Globus pallidus (tissue), 1 donor: ENCODE results near the gene CUBN.

Experiments
- DNase-seq: peaks from one replicate; pipeline ENCODE4 v3.0.0-alpha.2; 2015; ENCODE audit warnings: low spot score

The CUBN gene

DNA sequence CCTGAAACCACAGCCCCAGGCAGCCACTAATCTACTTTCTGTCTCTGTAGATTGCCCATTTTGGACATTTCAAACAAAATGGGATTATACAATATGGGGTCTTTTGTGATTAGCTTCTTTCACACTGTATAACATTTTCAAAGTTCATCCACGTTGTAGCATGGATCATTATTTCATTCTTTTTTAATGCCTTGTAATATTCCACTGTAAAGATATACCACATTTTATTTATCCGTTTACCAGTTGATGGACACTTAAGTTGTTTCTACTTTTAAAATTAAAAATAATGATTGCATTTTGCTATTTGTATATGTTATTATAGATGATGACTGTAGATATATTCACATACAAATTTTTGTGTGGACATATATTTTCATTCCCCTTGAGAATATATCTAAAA lies 60.7 kb downstream of the CUBN start:
- DNase-seq = no peak

DNA sequence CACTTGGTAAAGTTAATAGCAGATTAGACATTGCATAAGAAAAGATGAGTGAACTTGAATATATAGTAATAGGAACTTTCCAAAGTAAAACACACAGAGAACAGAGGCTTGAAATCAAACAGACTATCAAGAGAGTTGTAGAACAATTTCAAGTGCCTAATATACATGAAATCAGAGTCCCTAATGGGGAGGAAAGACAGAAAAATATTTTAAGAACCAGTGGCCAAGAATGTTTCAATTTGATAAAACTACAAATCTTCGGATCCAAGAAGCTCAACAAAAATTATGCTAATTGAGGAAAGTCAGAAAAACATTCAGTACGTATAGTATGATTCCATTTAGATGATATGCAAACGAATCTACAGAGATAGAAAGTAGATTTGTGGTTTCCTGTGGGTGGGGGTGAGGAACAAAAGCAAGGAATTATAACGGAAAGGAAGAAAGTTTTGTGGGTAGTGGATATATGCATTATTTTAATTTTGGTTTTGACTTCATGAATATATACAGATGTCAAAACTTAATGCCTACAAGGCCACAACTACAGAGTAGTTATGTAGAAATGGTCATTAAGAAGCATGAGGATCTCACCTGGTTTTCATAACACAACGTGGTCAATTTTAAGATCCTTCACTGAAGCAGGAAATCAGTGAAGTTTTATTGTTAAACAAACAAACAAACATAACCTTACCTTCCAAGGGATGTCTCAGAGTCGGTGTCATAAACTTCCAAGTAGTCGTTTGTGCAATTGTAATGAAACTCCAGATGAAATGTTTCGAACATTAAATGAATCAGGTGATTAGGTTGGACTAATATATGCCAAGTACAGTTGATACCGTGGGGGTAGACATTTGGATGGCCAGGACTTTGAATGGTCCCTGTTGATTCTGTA lies 62.0 kb downstream of the CUBN start:
- no peak for DNase-seq

DNA sequence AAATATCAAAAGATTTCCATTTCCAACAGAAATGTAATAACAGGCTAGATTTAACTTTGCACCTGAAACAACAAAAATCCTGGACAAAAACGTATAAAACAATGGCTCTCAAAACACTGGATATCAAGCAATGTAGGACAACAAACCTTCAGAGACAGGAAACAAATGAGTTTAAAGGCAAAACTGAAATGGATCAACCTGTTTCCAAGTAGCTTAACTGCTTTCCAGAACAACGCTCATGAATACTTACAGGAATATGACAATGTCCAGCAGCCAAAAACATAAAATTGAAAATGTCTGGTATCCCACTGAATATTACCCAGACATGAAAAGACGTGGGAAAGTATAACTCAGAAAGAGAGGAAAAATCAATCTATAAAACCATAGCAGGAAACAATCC lies 62.8 kb downstream of the CUBN start:
- no peak for DNase-seq

DNA sequence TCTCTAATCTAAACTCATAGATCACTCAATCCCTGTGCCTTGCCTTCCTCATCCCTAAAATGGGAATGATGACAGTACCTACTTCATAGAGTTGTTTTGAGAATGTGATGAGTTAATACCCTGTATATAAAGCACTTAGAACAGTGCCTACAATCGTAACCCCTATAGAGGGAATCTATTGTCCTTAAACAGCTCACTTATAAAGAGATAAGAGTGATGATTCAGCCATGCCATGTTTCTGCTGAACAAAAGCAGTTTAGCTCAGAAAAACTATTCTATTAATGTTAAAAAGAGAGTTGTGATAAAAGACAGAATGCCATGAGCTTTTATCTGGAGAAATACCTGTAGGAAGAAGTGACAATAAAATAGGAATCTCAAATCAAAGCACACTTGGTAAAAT lies 63.6 kb downstream of the CUBN start:
- no peak for DNase-seq

DNA sequence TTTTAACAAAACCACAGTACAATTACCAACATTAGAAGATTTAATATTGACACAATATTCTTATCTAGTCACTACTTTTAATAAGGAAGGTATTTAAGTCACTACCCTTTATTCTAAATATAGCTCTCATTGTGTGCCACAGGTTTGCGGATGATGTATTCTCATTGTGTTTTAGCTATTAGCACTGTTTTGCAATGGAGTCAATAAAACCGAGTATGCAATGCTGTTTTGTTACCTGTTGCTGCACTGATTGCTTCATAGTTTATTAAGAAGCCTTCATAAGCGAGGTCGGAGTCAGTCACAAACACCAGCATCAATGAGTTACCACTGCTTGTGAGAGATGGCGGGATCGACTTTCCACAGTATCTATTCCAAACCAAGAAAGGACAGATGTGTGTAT lies 64.3 kb downstream of the CUBN start:
- no peak for DNase-seq

DNA sequence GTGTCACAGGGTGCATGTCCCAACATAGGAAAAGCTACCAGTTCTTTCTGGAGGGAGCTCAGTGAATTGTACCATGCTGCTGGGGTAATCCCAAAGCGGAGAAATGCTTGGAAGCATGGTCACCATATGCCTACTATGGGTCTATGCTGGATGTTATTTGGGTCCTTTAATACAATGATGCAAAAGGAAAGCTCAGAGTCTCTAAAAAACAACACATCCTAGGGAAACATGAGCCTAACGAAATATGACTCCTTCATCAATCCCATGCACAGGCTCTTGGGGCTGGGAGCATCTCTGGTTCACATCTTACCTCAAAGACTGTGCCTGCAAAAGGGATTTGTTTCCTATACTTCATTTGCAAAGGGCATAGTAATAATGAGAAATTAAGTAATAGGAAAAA lies 65.2 kb downstream of the CUBN start:
- no peak for DNase-seq

DNA sequence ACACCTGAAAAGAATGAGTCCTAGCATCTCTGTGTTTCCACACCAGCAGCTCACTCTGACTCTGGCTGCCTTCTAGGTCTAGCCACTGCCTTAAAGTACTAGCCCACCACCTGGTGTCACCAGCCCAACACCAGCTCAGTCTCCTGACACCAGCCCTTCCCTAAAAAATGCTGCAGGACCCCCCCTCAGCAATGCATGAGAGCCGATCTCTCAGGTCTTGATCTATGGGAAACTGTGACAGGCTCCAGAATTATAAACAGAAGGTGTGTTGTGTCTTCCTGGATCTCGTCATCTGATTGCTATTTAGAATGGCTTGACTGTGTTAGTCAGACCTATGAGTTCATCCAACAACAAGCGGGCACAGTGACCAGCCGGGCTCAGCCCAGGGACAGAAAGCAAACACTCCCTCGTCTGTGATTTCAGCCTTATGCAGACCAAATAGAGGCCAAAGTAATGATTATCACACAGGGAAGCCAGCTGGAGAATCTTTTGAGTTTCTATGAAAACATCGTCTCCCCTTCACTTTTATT lies 66.6 kb downstream of the CUBN start:
- DNase-seq = no peak

DNA sequence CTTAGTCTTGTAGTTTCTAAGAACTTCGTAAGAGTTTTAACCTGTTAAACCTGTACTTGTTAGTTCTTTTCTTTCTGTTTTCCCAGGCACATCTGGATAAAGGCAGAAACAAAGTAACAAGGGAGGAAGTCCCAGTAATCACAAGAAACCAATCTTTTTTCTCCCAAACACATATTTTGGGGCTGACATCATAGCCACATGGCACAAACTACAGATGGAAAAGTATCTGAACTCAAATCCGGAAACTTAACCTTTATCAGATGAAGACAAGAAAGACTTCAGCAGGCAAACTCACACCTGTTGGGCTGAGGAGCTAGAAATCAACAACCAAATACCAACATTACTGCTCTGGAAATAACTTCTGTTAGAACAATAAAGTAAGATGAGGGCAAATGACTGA lies 67.1 kb downstream of the CUBN start:
- DNase-seq = no peak

DNA sequence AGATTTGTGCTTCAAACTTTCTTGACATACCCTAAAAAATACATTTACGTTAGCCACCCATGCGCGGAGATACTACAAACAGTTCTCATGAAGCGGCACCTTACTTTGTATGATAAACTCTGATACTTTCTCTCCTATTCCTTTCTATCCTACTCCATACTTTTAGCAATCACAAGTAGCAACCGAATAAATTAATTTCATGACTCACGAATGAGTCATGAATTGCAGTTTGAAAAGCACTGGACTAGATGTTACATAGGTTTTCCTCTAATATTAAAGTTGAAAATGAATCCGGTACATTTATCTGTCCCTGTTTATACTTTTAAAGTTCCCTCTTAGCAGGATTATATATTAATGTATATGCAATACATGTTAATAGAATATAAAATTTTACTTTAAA lies 67.6 kb downstream of the CUBN start:
- no peak for DNase-seq

DNA sequence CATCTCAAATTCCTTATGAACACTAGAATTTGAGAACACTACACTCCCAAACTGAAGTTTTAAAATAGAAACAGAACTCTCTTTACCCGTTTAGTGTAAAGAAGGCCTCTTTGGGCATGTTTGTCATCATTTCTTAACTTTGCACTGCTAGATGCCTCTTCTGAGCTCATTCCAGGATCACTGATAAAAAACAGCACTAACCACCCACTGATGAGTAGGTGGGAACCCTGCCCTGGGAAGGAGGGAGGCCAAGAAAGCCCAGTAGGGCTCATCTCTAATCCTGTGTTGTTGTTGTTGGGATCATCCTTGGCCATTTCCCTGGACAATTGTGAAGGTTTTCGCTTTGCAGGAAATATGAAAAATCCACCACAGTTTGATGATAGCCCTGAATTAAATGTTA lies 68.2 kb downstream of the CUBN start:
- no peak for DNase-seq

DNA sequence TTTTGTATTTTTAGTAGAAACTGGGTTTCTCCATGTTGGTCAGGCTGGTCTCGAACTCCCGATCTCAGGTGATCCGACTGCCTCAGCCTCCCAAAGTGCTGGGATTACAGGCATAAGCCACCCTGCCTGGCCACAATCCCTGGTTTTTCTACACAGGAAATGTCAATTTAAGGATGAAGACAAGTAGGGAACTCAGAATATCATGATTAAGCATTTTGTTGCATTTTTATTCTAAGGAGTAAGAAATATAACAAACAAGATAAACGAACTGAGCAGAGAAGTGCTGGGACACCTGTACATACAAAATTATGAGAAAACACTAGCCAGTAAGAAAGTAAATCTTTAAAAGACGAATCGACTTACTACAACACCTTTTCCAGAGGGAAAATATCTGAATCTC lies 69.3 kb downstream of the CUBN start:
- no peak for DNase-seq

DNA sequence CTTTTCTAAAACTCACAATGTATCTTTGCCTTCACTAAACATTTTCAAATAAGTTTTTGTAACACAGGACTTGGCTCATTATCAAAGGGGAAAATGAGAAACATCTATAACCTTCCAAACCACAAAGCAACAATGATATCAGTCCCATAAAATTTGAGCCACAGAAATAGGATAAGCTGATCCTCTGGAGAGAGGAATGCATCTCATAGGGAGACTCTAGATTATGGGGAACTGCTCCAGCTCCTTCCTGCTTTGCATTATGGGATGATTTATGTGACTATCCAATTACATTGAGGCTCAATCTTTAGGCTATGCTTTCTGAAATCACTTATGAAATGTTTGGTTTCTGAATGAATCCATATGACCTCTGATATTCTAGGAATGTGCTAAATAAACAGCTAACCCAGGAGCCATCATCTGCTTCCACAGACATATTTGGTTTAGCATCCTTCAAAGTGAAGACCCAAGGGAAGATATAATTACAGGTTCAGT lies 70.4 kb downstream of the CUBN start:
- no peak for DNase-seq

DNA sequence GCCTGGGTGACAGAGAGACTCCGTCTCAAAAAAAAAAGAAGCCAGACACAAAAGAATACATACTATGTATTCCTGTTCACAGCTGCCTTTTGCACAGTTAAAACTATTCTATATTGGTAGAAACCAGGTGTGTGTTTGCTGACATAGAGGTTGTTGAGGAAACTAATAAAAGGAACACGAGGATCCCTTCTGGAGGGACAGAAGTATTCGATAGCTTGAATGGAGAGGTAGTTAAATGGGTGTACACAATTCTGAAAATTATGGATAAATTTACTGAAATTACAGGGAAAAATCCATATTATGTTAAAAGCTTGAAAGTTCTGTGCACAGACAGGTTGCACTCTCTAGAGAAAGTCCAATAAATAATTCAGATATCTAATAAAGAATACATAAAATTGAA lies 71.5 kb downstream of the CUBN start:
- no peak for DNase-seq

DNA sequence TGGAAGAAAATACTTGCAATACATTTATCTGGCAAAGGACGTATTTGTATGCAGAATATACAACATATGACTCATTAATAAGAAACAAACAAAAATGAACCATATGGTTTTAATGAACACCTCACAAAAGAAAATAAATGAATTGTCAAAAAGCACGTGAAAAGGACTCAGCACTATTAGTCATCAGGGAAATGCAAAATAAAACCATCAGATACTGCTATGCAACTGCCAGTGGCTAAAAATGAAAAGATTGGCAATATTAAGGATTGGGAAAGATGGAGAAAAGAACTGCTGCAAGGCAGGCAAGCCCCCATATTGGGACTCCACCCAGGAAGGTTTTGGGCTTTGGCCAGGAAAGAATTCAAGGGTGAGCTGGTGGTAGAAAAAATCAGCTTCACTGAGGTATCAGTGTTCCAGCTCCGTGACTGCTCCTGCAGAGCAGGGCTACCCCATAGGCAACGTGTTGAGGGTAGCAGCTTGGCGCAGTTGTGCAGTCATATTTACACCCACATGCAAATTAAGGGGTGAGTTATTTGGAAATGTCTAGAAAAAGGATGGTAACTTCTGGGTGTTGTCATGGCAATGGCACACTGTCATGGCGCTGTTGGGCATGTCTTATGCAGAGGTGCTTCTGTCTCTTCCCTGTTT lies 72.7 kb downstream of the CUBN start:
- DNase-seq = no peak

DNA sequence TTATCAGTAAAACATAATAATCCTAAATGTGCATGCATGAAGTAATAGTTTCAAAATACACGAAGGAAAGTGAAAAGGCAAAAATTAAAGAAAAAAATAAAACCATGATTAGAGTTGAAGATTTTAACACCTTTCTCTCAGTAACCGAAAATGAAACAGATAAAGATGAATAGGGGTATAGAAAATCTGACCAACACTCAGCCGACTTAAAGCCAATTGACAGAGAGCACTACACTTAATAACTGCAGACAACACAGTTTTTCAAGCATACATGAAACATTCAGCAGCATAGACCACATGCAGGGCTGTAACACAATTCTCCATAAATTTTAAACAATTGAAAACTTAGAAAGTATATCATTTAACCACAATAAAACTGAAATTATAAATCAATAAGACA lies 76.1 kb downstream of the CUBN start:
- no peak for DNase-seq

DNA sequence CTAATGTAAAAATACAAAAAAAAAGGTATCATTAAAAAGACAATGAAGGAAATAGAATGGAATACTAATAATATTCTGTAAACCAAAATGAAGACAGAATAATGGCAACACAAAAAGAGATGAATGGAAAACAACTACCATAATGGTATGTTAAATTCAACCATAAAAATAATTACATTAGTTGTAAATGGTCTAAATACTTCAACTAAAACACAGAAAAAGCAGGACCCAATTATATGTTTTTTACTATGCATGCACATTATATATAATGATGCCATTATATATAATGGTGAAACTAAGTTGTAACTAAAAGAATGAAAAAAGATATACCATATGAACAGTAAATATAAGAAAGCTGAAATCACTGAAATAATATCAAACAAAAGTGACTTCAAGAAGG lies 76.5 kb downstream of the CUBN start:
- DNase-seq = no peak

DNA sequence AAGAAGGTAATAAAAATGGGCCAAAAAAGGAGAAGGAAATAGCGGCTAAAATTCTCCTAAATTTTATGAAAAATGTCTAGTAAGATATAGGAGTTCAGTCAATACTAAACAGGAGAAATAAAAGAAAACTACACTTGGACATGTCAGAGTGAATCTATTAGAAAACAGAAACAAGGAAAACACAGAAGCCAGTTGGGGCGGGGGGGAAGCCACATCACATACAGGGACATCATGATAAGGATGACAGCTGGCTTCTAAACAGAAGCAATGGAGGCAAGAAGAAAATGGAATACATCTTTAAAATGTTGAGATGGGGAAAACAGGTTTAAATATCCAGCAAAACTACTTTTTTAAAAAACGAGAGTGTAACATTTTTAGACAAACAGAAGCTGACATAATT lies 77.8 kb downstream of the CUBN start:
- no peak for DNase-seq

DNA sequence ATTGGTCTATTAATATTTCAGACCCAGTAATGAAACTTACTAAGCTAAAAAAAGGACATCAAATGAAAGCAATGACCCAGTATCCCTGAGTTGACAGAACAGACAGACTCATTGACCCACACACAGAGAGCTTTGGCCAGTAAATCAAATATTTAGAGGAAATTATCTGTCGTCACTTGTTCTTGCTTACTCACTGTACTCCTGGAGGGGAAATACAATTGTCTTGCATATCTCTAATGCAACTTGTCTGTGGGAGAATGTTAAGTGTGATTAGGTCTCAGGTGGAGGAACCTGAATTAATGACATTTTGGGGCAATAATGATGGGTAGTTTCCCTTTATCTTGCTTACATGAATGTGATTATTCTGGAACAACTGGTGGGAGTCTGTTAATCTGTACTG lies 80.4 kb downstream of the CUBN start:
- no peak for DNase-seq

DNA sequence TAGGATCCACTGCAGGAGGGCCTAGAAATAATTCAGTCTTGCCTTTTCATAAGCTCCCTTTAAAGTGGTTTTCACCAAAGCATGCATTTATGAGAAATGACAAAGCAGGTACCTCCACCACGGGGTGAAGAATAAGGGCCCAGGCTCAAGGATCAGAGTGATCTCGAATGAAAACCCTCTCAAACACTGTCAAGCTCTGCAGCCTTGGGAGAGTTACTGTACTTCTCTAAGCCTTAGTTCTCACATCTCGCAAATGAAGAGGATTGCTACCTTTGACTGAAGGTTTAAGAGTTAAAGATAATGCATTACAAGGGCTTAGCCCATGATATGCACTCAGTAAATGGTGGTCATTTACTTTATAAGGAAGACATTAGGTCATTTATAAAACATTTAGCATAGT lies 81.7 kb downstream of the CUBN start:
- DNase-seq = no peak

DNA sequence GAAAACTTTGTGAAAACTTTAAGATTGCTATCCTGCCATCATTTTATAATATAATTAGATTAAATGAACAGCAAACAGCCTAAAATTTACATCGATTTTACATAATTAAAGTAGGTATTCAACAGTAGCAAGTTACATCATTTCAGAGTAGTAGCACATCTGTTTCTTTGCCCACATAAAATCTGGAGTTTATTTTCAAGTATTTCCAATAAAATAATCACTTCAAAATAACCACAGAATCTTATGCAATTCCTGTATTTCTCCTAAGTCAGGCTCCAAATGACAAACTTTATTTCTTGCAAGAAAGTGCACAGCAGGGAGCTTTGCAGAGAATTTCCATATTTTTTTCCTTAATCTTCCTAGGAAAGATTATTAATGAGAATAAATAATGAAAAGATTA lies 82.6 kb downstream of the CUBN start:
- no peak for DNase-seq

DNA sequence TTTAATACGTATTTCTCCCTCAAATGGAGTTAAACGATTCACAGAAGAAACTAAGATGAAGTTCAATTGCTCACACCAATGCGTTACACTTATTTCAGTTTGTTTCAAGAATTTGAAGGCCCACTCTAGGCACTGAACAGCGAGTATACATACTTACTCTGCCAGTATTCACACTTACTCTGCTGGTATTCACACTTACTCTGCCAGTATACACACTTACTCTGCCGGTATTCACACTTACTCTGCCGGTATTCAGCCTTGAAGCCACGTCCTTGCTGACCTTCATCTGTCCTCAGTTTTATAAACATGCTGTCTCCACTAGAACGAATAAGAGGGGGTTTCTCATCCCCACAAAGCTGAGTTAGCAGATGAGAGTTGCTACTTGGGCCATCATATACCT lies 86.0 kb downstream of the CUBN start:
- DNase-seq = no peak

DNA sequence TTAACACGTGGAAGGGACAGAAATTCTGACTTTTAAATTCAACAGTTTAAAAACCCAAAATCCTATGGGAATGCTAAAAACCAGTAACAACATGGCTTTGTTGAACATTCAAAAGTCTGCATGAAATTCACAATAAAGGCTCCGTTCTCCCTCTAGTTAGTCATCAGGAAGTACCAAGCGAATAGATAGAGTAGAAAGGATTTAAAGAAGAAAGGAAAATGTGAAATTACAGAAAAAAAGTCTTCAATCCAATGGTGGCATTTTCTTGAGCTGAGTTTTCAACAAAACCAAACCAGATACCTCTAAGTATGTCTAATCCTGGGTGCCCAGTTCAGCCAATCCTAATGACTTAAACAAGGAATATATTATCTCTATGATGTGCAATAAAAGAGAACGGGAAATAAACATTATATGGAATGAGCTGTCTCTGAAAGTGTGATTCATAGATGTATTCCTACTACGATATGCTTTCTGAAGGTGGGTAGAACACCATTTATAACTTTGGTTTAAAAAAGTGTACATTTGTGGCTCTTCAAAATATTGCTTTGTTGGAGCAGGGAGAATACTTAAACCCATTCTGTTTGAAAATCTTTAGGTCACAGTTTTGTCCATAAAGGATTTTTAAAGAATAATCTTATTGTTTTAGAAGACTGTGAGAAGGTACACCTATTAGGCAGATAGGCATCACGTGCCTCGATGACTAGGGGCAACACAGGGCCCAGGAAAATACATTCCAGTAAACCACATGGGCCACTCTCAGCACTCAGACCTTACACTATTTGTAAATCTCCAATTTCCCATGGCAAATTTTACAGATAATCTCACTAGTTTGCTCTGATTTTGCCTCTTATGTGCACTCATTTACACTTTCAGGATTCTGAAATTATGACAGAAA lies 87.7 kb downstream of the CUBN start:
- no peak for DNase-seq
